ENCODE results near the gene RPS6KL1. TPM values are rescaled to one million over a fixed set of nuclear protein-coding genes. Genes with fewer than 3 reads are reported as not detected.

Gene RPS6KL1
- total RNA-seq, 1 experiment from 2014 or later = 9.8 TPM

DNA sequence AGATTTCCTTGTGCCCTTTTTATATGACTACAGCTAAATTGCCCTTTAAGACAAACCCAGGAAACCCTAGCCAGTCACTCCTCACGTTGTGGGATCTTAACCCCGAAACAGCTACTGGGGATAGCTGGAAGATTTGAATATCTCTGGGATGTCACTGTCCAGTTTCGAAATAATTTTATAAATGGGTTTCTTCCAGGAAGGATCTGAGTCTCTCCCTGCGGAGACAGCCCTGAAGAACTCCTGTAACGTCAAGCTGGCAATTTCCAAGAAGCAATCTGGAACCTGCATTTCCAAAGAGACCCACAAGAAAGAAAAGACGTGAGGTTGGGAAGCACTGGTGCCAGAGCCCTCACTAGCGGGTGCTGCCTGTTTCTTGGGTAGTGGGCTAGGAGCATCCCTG is 68.0 kb downstream of the RPS6KL1 start:
- no peak overlapping the region for H3K27ac Mint-ChIP-seq (ENCODE audit: unreplicated experiment)
- H3K4me1 Mint-ChIP-seq (ENCODE audit: low read depth, unreplicated experiment) = no peaks in the 10 kb centered on the region
- no peaks in the 10 kb centered on the region for H3K27me3 Mint-ChIP-seq (ENCODE audit: insufficient read depth, unreplicated experiment)
- H3K9me3 ChIP-seq = no peaks in the 10 kb centered on the region
- no peak overlapping the region for H3K4me3 Mint-ChIP-seq (ENCODE audit: unreplicated experiment)
- H3K27me3 ChIP-seq (replicated peaks; ENCODE audit: control insufficient read depth, insufficient read depth, low read length) = no peaks in the 10 kb centered on the region
- no peaks in the 10 kb centered on the region for H3K36me3 ChIP-seq (ENCODE audit: control insufficient read depth, insufficient read depth, low read length)
- DNase-seq = no peak
- intact Hi-C loops (cut with micrococcal nuclease; ENCODE audit: unreplicated experiment) = no loop called here
- H3K36me3 Mint-ChIP-seq (ENCODE audit: insufficient read depth, unreplicated experiment) = peaks cover 1% of the 10 kb centered on the region
- TF ChIP-seq, protein P1, sequence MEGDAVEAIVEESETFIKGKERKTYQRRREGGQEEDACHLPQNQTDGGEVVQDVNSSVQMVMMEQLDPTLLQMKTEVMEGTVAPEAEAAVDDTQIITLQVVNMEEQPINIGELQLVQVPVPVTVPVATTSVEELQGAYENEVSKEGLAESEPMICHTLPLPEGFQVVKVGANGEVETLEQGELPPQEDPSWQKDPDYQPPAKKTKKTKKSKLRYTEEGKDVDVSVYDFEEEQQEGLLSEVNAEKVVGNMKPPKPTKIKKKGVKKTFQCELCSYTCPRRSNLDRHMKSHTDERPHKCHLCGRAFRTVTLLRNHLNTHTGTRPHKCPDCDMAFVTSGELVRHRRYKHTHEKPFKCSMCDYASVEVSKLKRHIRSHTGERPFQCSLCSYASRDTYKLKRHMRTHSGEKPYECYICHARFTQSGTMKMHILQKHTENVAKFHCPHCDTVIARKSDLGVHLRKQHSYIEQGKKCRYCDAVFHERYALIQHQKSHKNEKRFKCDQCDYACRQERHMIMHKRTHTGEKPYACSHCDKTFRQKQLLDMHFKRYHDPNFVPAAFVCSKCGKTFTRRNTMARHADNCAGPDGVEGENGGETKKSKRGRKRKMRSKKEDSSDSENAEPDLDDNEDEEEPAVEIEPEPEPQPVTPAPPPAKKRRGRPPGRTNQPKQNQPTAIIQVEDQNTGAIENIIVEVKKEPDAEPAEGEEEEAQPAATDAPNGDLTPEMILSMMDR (IDR thresholded peaks at IDR 0.05; ENCODE audit: insufficient read depth in 1 of 2, low read depth in 1 of 2, low read length in 1 of 2, severe bottlenecking in 1 of 2, unreplicated experiment in 1 of 2) = no peak
- ChIA-PET CTCF (no interaction called here), POLR2A (no interaction called here)
- H3K9me3 Mint-ChIP-seq (ENCODE audit: unreplicated experiment) = no peaks in the 10 kb centered on the region
- no TSS peak for BruUV-seq (replicated peaks)
- H3K4me3 ChIP-seq (ENCODE audit: low read depth, low read length) = no peak overlapping the region
- H3K4me1 ChIP-seq = 0 out of 2 replicates have a peak, but pooled peaks cover 4% of the 10 kb centered on the region

Other genes starting within 250 kb of the RPS6KL1 start
- 38.0 and 41.5 TPM in 2 replicates for gene AREL1, start 210.2 kb downstream of the RPS6KL1 start, total RNA-seq (2022)
- gene FCF1, start 210.1 kb downstream of the RPS6KL1 start, total RNA-seq (2022) = 58.3 and 62.5 TPM in 2 replicates
- gene YLPM1, start 159.9 kb downstream of the RPS6KL1 start, total RNA-seq (2022) = 64.4 and 65.0 TPM in 2 replicates
- gene PROX2, start 47.1 kb downstream of the RPS6KL1 start, total RNA-seq (2022) = not detected in 2 replicates
- 81.4 and 88.1 TPM in 2 replicates for gene DLST, start 41.3 kb downstream of the RPS6KL1 start, total RNA-seq (2022)
- 8.9 and 9.1 TPM in 2 replicates for gene PGF, start 32.3 kb upstream of the RPS6KL1 start, total RNA-seq (2022)
- gene EIF2B2, start 79.7 kb upstream of the RPS6KL1 start, total RNA-seq (2022) = 48.8 and 54.4 TPM in 2 replicates
- 23.2 and 24.5 TPM in 2 replicates for gene MLH3, start 128.2 kb upstream of the RPS6KL1 start, total RNA-seq (2022)
- gene ACYP1, start 140.8 kb upstream of the RPS6KL1 start, total RNA-seq (2022) = 16.0 and 21.3 TPM in 2 replicates
- gene ZC2HC1C, start 146.4 kb upstream of the RPS6KL1 start, total RNA-seq (2022) = 2.5 and 3.8 TPM in 2 replicates
- 64.0 and 69.2 TPM in 2 replicates for gene NEK9, start 203.8 kb upstream of the RPS6KL1 start, total RNA-seq (2022)